ENCODE data around the gene OR2T2.
A peak's percentile ranks its signal among the peaks of the same experiment; 100 is the strongest.
"Not testable (repeated sequence)": the region's sequence is repeated elsewhere in the genome, so short reads cannot be mapped to it uniquely, and the experiment has no call there.

The OR2T2 gene, protein sequence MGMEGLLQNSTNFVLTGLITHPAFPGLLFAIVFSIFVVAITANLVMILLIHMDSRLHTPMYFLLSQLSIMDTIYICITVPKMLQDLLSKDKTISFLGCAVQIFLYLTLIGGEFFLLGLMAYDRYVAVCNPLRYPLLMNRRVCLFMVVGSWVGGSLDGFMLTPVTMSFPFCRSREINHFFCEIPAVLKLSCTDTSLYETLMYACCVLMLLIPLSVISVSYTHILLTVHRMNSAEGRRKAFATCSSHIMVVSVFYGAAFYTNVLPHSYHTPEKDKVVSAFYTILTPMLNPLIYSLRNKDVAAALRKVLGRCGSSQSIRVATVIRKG

DNA sequence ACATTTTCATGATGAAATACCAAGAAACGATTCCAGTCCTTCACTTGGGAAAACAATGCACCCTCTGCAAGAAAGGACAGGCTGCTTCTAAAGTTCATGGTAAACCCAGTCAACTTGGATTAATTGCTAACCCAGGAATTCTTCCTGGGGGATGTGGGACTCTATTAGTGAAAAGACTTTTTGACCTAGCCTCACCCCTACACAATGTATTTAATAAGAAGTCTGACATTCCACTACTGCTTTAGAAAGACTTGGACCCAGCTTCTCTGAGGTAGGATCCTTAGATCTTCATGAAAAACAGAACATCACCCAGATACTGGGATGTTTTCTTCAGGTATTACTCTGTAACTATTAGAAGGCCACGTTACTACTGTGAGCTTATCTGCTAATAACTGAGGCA, at the start of gene OR2T2:
Gene OR2T2 (plus strand): TSS at position 239 of the 400 bp plus-strand sequence. CDS start 7,161 bp downstream, outside the sequence.
- H3K27ac ChIP-seq; POLR2A ChIA-PET (ENCODE audit: low non-redundant PET); CTCF ChIA-PET; DNase-seq (ENCODE audit: low spot score): not testable (repeated sequence)

DNA sequence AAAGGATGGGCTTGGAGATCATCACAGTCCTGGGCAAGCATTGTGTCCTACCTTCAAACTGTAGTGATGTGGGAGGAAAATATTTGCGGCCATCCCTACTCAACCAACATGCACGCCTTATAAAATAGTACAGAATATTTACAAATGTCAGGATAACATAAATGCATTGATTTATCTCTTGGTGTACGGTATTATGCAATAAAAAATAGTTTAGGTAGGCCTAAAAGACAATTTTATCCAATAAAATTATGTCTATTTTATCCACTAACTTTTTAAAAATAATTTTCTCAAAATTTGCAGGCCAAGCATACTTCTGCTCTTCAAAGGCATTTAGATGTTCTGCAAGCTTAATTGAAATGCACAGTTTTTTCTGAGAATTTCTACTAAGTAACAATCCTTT, 42.7 kb upstream of the OR2T2 start, which contains the start of gene OR2T1:
Gene OR2T1 (plus strand): TSS at position 301 of the 400 bp plus-strand sequence. CDS start 3,100 bp downstream, outside the sequence.
- no peak for DNase-seq (ENCODE audit: low spot score)
- ChIA-PET POLR2A (ENCODE audit: low non-redundant PET) (no interaction called here), CTCF (no interaction called here)
- TF ChIP-seq, protein P1, sequence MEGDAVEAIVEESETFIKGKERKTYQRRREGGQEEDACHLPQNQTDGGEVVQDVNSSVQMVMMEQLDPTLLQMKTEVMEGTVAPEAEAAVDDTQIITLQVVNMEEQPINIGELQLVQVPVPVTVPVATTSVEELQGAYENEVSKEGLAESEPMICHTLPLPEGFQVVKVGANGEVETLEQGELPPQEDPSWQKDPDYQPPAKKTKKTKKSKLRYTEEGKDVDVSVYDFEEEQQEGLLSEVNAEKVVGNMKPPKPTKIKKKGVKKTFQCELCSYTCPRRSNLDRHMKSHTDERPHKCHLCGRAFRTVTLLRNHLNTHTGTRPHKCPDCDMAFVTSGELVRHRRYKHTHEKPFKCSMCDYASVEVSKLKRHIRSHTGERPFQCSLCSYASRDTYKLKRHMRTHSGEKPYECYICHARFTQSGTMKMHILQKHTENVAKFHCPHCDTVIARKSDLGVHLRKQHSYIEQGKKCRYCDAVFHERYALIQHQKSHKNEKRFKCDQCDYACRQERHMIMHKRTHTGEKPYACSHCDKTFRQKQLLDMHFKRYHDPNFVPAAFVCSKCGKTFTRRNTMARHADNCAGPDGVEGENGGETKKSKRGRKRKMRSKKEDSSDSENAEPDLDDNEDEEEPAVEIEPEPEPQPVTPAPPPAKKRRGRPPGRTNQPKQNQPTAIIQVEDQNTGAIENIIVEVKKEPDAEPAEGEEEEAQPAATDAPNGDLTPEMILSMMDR (conservative IDR thresholded peaks at IDR 0.05; ENCODE audit: low read depth): no peak
- no peak within 1 kb of the TSS for H3K27ac ChIP-seq

DNA sequence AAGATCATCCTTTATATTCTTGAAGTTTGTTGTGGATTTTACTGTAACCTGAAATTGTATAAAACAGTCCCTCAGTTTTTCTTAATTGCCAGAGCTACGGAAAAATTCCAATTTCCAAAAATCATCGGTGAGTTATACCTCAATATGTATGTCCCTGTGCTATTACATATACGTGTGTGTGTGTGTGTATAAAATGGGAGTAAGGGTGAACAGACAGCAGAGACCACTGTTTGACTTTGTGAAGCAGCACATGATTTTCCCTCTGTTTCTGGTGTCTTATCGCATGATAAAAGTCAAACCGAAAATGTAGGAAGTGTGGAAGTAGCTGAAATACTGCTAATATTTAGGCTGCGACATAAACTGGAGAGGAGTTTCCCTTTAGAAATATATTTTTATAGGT, 41.4 kb upstream of the OR2T2 start:
- TF ChIP-seq, protein P1 (conservative IDR thresholded peaks at IDR 0.05; ENCODE audit: low read depth): no peak
- no peak overlapping the region for H3K27ac ChIP-seq
- CTCF ChIA-PET: no interaction called here
- POLR2A ChIA-PET (ENCODE audit: low non-redundant PET): no interaction called here
- peak; percentile 4 for DNase-seq (ENCODE audit: low spot score)

DNA sequence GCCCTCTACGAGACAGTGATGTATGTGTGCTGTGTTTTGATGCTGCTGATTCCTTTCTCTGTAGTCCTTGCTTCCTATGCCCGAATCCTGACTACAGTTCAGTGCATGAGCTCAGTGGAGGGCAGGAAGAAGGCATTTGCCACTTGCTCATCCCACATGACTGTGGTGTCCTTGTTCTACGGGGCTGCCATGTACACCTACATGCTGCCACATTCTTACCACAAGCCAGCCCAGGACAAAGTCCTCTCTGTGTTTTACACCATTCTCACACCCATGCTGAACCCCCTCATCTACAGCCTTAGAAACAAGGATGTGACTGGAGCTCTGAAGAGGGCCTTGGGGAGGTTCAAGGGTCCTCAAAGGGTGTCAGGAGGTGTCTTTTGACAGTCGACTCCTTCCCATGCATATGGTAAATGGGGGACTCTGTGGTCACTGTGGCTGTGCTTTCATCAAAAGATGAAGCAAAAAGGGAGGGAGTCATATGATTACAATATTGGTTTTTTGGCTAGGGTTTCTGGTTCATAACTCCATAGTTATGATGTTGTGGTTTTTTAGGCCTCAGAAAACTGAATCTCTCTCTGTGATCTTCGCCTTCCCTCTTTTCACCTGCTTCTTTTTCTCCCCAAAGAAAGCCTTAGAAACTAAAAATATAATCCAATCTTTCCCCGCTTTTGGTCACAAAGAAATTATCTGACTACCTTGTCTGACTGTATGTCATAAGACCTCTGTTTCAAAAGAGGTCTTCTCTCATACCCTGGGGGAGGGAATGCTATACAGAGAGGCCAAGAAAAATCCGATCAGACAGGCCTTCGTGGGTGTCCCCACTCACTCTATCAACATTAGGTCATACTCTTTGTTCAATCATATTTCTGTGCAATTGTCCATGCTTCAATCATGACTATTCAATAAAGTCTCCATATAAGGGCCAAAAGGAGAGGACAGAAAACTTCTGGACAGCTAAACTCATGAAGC, 38.4 kb upstream of the OR2T2 start:
- ChIA-PET CTCF (no interaction called here), POLR2A (ENCODE audit: low non-redundant PET) (no interaction called here)
- no peak for DNase-seq (ENCODE audit: low spot score)
- H3K27ac ChIP-seq: no peak overlapping the region
- TF ChIP-seq, protein P1 (conservative IDR thresholded peaks at IDR 0.05; ENCODE audit: low read depth): no peak

DNA sequence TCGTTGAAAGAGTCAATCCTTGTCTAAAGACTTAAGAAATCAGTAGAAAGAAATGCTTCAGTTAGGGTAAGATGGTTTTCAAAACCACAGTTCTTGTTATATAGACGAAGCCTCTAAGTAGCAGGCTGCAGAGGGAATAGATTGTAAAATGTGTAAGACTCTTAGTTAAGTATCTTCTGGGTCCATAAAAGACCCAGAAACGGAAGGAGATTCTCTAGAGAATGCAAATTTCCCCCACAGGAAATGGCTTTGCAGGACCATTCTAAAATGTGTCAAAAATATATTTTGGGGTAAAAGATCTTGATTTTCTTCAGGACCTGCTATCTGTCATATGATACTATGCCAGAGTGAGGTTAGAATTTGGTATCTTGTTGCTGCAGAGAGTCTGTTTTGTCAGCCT, 29.2 kb upstream of the OR2T2 start:
- DNase-seq (ENCODE audit: low spot score): no peak
- no peak overlapping the region for H3K27ac ChIP-seq
- CTCF ChIA-PET: no interaction called here
- POLR2A ChIA-PET (ENCODE audit: low non-redundant PET): no interaction called here
- TF ChIP-seq, protein P1 (conservative IDR thresholded peaks at IDR 0.05; ENCODE audit: low read depth): no peak

DNA sequence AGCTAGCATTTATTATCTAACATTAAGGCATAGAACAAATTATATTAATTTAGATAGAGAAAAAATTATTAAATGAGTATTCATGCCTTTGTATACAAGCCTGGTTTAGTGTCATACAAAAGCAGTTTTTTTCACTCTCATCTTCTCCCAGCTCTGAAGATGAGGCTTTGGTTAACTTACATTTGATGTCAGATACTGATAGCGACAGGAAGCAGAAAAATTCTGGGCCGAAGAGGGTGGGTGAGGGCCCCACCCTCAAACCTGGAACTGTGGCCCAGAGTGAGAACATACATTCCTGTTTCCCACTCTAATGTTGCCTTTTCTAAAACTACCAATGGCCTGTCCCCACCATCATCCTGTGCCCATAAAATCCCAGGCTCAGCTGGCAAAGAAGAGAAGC, 27.6 kb upstream of the OR2T2 start:
- no peak overlapping the region for H3K27ac ChIP-seq
- CTCF ChIA-PET: no interaction called here
- TF ChIP-seq, protein P1 (conservative IDR thresholded peaks at IDR 0.05; ENCODE audit: low read depth): no peak
- POLR2A ChIA-PET (ENCODE audit: low non-redundant PET): no interaction called here
- no peak for DNase-seq (ENCODE audit: low spot score)

Data from RWPE1 (cell line).